Gastrocnemius medialis (tissue), 4 donors: ENCODE data around the gene KCNAB3. TPM values are rescaled to one million over a fixed set of nuclear protein-coding genes. Genes with fewer than 3 reads are reported as not detected.

Source experiments
- ATAC-seq, 2 donors: fragments of 150-250 bp; one replicate each; pipeline ENCODE4 v1.9.1; 2016
- DNase-seq, 2 donors: peaks; one replicate each; pipeline ENCODE4 v3.0.0-alpha.2; 2019
- H3K27ac ChIP-seq, 4 donors: fragments of 200-600 bp; sonication (generic); 1 replicate in 1 of 4; 2 replicates in 3 of 4; pipeline ENCODE4 v1.5.1; 2016 to 2018; ENCODE audit warnings: mild to moderate bottlenecking in 2 of 4, moderate library complexity in 1 of 4
- H3K27me3 ChIP-seq, 3 donors: fragments of 200-600 bp; sonication (generic) in 2 of 3; 1 replicate in 1 of 3; 2 replicates in 2 of 3; pipeline versions ENCODE4 v1.5.1 to v1.6.0; 2016 to 2019; ENCODE audit warnings: mild to moderate bottlenecking in 1 of 3, moderate library complexity in 1 of 3
- H3K36me3 ChIP-seq, 2 donors: fragments of 200-600 bp; sonication (generic) in 1 of 2; one replicate each; pipeline ENCODE4 v1.5.1; 2017 to 2018
- H3K4me1 ChIP-seq, 2 donors: fragments of 200-600 bp; sonication (generic) in 1 of 2; one replicate each; pipeline ENCODE4 v1.5.1; 2016 to 2017; ENCODE audit warnings: mild to moderate bottlenecking in 2 of 2
- H3K4me3 ChIP-seq, 4 donors: fragments of 200-600 bp; sonication (generic) in 3 of 4; 1 replicate in 1 of 4; 2 replicates in 3 of 4; pipeline ENCODE4 v1.5.1; 2016 to 2019; ENCODE audit warnings: mild to moderate bottlenecking in 2 of 4
- H3K9me3 ChIP-seq, 3 donors: fragments of 200-600 bp; sonication (generic) in 2 of 3; 1 replicate in 1 of 3; 2 replicates in 2 of 3; pipeline ENCODE4 v1.5.1; 2016 to 2019
- POLR2A ChIP-seq, 2 donors: fragments of 450-650 bp; IDR thresholded peaks; one replicate each; pipeline ENCODE4 v1.6.1; 2017; ENCODE audit warnings: antibody characterized with exemption in 2 of 2, mild to moderate bottlenecking in 2 of 2, moderate library complexity in 2 of 2
- in situ Hi-C, 4 donors: fragments of 200-750 bp; cut with MboI; loops; one replicate each; pipeline versions ENCODE4 v1.15.0 to v1.8.0; 2017; ENCODE audit warnings: low sequenced_read_pairs in 4 of 4
- intact Hi-C: fragments of 100-400 bp; cut with DNase I; formaldehyde crosslinking; loops from one replicate; pipeline ENCODE4 v1.15.1; 2023; ENCODE audit warnings: low total_unique reads
- total RNA-seq, 4 donors: library from RNA; depleted of rRNA; stranded (reverse); fragments of >200 nt; gene quantifications; one replicate each; pipeline versions ENCODE4 v1.1.0 to v1.2.3, GENCODE V29; 2016
- TF ChIP-seq, protein P1 (sequence below), 5 experiments: fragments of 450-650 bp in 3 of 5; fragments of 200-600 bp in 2 of 5; sonication (generic) in 2 of 5; IDR thresholded peaks in 4 of 5; conservative IDR thresholded peaks in 1 of 5; 1 replicate in 4 of 5; 2 replicates in 1 of 5; pipeline ENCODE4 v1.5.1; 2016 to 2019; ENCODE audit warnings: antibody characterized with exemption in 5 of 5, mild to moderate bottlenecking in 3 of 5, moderate library complexity in 3 of 5

Gene KCNAB3
- total RNA-seq, 4 donors from 2014 or later = 0.42 TPM; not detected in 3

DNA sequence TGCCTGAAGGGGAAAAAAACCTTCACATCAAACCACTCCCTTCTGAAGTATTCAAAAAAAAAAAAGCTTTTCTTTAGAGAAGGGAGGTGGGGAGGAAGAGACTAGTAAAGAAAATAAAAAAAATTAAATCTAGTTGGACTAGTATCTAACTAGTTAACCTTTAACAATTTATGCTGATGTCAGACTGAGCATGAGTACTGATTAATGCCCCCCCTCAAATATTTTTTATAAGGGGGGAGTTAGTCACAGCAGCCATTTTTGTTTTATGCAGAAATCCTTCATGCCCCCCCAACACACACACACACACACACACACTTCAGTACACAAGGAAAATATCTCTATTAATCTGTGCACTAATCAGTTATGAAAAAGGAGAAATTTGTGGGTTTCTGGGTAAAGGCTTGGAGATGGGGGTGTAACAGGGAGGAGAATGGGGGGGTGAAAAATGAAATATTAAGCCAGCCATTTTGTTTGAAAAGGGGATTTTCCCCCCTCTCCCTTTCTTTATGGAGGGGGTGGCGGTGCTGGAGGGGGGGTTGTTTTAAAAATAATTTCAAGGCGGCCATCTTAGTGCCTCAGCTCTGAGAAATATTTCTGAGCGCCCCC, 45.8 kb downstream of the KCNAB3 start:
- Histone ChIP-seq H3K4me3 (no peak overlapping the region), H3K36me3 (no peaks in the 10 kb centered on the region), H3K4me1 (peaks cover 28 to 33% of the 10 kb centered on the region in 2 donors), H3K27me3 (peaks cover 28 to 47% (median 35%) of the 10 kb centered on the region in 3 donors), H3K27ac (peak overlapping the region in 3 of 4 donors; percentile 10 to 42 (median 17)), H3K9me3 (no peaks in the 10 kb centered on the region)
- ATAC-seq = no peak
- in situ Hi-C loops (loop anchor here in 1 of 4 donors (25.0 kb wide), 1 partner anchor 147 kb away; no protein-coding TSS in a partner anchor), intact Hi-C loops (loop anchor here (10.0 kb wide), 1 partner anchor 171 kb away; no protein-coding TSS in a partner anchor)
- no peak for TF ChIP-seq POLR2A (IDR thresholded peaks at IDR 0.05)
- TF ChIP-seq, protein P1, sequence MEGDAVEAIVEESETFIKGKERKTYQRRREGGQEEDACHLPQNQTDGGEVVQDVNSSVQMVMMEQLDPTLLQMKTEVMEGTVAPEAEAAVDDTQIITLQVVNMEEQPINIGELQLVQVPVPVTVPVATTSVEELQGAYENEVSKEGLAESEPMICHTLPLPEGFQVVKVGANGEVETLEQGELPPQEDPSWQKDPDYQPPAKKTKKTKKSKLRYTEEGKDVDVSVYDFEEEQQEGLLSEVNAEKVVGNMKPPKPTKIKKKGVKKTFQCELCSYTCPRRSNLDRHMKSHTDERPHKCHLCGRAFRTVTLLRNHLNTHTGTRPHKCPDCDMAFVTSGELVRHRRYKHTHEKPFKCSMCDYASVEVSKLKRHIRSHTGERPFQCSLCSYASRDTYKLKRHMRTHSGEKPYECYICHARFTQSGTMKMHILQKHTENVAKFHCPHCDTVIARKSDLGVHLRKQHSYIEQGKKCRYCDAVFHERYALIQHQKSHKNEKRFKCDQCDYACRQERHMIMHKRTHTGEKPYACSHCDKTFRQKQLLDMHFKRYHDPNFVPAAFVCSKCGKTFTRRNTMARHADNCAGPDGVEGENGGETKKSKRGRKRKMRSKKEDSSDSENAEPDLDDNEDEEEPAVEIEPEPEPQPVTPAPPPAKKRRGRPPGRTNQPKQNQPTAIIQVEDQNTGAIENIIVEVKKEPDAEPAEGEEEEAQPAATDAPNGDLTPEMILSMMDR (IDR thresholded peaks at IDR 0.05 in 4 of 5, conservative IDR thresholded peaks at IDR 0.05 in 1 of 5) = no peak
- DNase-seq = no peak

DNA sequence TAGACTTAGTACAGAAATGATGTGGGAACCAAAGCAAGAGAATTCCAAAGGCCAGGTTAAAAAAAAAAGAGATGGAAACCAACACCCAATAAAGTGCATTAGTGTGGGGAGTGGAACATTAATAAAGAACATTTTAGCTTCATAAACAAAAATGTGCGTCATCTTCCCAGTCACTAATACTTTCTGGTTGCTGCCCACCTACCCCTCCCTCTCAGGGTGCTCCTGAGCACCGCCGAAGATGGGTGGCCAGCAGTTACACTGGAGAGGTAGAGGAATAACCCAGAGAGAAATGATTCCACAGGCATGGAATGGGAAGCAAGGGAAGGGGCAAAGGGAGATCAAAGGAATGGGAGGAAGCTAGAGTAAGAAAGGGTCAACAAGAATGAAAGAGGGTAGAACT, 47.0 kb downstream of the KCNAB3 start:
- in situ Hi-C loops = loop anchor here in 1 of 4 donors (25.0 kb wide), 1 partner anchor 145 kb away; no protein-coding TSS in a partner anchor
- H3K9me3 ChIP-seq = no peaks in the 10 kb centered on the region
- peaks cover 28 to 47% (median 38%) of the 10 kb centered on the region in 3 donors for H3K27me3 ChIP-seq
- H3K36me3 ChIP-seq = no peaks in the 10 kb centered on the region
- intact Hi-C loops = loop anchor here (10.0 kb wide), 1 partner anchor 172 kb away; no protein-coding TSS in a partner anchor
- TF ChIP-seq POLR2A (IDR thresholded peaks at IDR 0.05) = no peak
- TF ChIP-seq, protein P1 (IDR thresholded peaks at IDR 0.05 in 4 of 5, conservative IDR thresholded peaks at IDR 0.05 in 1 of 5) = no peak
- DNase-seq (no peak), ATAC-seq (no peak)
- H3K4me1 ChIP-seq = peaks cover 18 to 21% of the 10 kb centered on the region in 2 donors
- no peak overlapping the region for H3K4me3 ChIP-seq
- no peak overlapping the region for H3K27ac ChIP-seq

DNA sequence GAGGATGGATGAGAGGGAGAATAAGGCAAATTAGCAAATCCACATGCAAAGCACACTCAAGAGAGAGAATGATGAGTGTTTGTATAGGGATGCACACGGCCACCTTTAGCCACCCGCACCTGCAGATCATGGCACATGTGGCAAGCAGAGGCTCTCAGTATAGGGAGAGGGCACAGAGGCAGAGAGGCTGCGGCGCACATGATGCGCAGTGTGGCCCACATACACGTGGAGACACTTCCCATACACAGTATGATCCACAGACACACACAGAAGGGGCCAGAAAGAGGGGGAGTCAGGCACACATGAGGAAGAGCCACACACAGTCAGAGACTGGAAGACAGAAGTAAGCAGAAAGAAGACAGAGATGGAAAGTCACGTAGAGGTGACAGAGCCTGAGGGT, 47.6 kb downstream of the KCNAB3 start:
- in situ Hi-C loops = loop anchor here in 1 of 4 donors (25.0 kb wide), 1 partner anchor 145 kb away; no protein-coding TSS in a partner anchor
- peaks cover 14 to 17% of the 10 kb centered on the region in 2 donors for H3K4me1 ChIP-seq
- DNase-seq = no peak
- ATAC-seq = no peak
- H3K4me3 ChIP-seq = no peak overlapping the region
- H3K27ac ChIP-seq = no peak overlapping the region
- H3K36me3 ChIP-seq = no peaks in the 10 kb centered on the region
- peaks cover 28 to 47% (median 41%) of the 10 kb centered on the region in 3 donors for H3K27me3 ChIP-seq
- TF ChIP-seq, protein P1 (IDR thresholded peaks at IDR 0.05 in 4 of 5, conservative IDR thresholded peaks at IDR 0.05 in 1 of 5) = no peak
- TF ChIP-seq POLR2A (IDR thresholded peaks at IDR 0.05) = no peak
- intact Hi-C loops = loop anchor here (10.0 kb wide), 1 partner anchor 173 kb away; no protein-coding TSS in a partner anchor
- no peaks in the 10 kb centered on the region for H3K9me3 ChIP-seq

DNA sequence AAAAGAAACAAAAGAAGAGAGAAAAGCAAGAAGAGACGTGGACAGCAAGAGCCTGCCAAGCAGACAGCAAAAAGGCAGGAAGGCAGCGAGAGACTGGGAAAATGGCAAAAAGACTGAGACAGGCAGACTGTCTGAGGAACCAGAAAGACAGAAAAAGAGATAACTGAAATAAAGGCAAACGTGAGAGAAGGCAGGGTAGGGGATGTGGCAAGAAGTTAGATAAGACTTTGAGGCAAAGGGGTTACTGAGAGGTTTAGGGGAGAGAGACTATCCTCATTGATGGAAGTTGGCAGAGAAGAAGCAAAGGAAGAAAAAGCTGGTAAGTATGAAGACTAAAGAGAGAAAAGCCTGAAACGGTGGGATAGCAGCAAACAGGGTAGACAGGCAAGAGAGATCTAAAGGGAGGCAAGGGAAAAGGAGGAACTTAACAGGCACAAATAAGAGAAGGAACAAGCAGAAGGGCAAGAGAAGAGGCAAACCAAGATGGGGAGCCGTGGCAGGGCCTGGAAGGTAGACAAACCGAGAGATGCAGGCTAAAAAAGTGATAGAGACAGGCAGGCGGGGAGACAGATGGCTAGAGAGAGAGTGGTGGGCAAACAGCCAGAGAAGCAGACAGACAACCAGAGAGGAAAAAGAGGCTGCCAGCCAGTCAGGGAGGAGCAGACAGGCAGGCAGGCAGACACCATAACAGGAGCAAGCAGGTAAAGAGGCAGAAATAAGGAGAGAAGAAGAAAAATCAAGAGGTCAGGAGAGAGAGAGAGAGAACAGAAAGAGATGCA, 48.2 kb downstream of the KCNAB3 start:
- peaks cover 8 to 11% of the 10 kb centered on the region in 2 donors for H3K4me1 ChIP-seq
- no peak for ATAC-seq
- no peaks in the 10 kb centered on the region for H3K9me3 ChIP-seq
- no peaks in the 10 kb centered on the region for H3K36me3 ChIP-seq
- H3K27me3 ChIP-seq = peaks cover 22 to 42% (median 39%) of the 10 kb centered on the region in 3 donors
- DNase-seq = no peak
- no peak overlapping the region for H3K27ac ChIP-seq
- in situ Hi-C loops = loop anchor here in 1 of 4 donors (25.0 kb wide), 1 partner anchor 144 kb away; no protein-coding TSS in a partner anchor
- TF ChIP-seq, protein P1 (IDR thresholded peaks at IDR 0.05 in 4 of 5, conservative IDR thresholded peaks at IDR 0.05 in 1 of 5) = no peak
- TF ChIP-seq POLR2A (IDR thresholded peaks at IDR 0.05) = no peak
- no peak overlapping the region for H3K4me3 ChIP-seq
- intact Hi-C loops = loop anchor here (10.0 kb wide), 1 partner anchor 173 kb away; no protein-coding TSS in a partner anchor
